HepG2 (cell line): Measurements from ENCODE around the gene USP5. TPM values are rescaled to one million over a fixed set of nuclear protein-coding genes. Genes with fewer than 3 reads are reported as not detected.

Experiments
- E2F5 ChIP-seq: sonication (generic); formaldehyde crosslinking; conservative IDR thresholded peaks from 2 replicates; pipeline ENCODE4 v1.4.0; 2020; ENCODE audit warnings: missing genetic modification reagents
- EEA1 ChIP-seq: sonication (generic); formaldehyde crosslinking; IDR thresholded peaks from 2 replicates; pipeline ENCODE4 v1.5.1; 2020; ENCODE audit warnings: mild to moderate bottlenecking, missing genetic modification reagents, borderline replicate concordance
- HDAC1 ChIP-seq: sonication (generic); formaldehyde crosslinking; IDR thresholded peaks from 2 replicates; pipeline ENCODE4 v1.5.1; 2020; ENCODE audit warnings: mild to moderate bottlenecking, missing genetic modification reagents
- SNAPC4 ChIP-seq: sonication (generic); formaldehyde crosslinking; IDR thresholded peaks from 2 replicates; pipeline ENCODE4 v1.4.0; 2020; ENCODE audit warnings: mild to moderate bottlenecking, missing genetic modification reagents
- SP140L ChIP-seq: sonication (generic); formaldehyde crosslinking; IDR thresholded peaks from 2 replicates; pipeline ENCODE4 v1.4.0; 2020; ENCODE audit warnings: missing genetic modification reagents, borderline replicate concordance
- ZFP91 ChIP-seq: sonication (generic); formaldehyde crosslinking; IDR thresholded peaks from 2 replicates; pipeline ENCODE4 v1.9.0; 2022; ENCODE audit warnings: missing genetic modification reagents, mild to moderate bottlenecking, borderline replicate concordance
- ZNF230 ChIP-seq: sonication (generic); formaldehyde crosslinking; IDR thresholded peaks from 2 replicates; pipeline ENCODE4 v1.4.0; 2020; ENCODE audit warnings: mild to moderate bottlenecking, missing genetic modification reagents
- ZNF407 ChIP-seq: sonication (generic); formaldehyde crosslinking; IDR thresholded peaks from one replicate; pipeline ENCODE4 v1.5.1; 2020; ENCODE audit warnings: mild to moderate bottlenecking, missing genetic modification reagents; ENCODE audit errors: not compliant biosample characterization
- ZNF792 ChIP-seq: IDR thresholded peaks from 2 replicates; pipeline ENCODE4 v1.6.1; 2016
- ZSCAN29 ChIP-seq: sonication (generic); formaldehyde crosslinking; conservative IDR thresholded peaks from 2 replicates; pipeline ENCODE4 v1.4.0; 2020; ENCODE audit warnings: mild to moderate bottlenecking, missing genetic modification reagents
- polyA plus RNA-seq, 8 experiments: library from polyadenylated mRNA; depleted of rRNA in 3 of 8; stranded (reverse) in 7 of 8; unstranded in 1 of 8; fragments of >200 nt; fragmentation: Illumina TruSeq in 4 of 8; extraction: Trizol in 4 of 8; gene quantifications; 2 replicates each; pipeline versions ENCODE4 v1.2.1 to v1.2.3, GENCODE V29; 2011 to 2016; ENCODE audit warnings: low read depth in 4 of 8, missing spikeins in 1 of 8, mixed read lengths in 1 of 8; ENCODE audit not compliant: insufficient read depth in 1 of 8
- total RNA-seq, 5 experiments: library from RNA; depleted of rRNA; stranded (reverse); fragments of >200 nt; fragmentation: Illumina TruSeq; extraction: Trizol; gene quantifications; 2 replicates each; pipeline ENCODE4 v1.2.3, GENCODE V29; 2016; ENCODE audit warnings: low read depth in 1 of 5

The USP5 gene
- total and polyA plus RNA-seq, 2 of the 13 experiments (the other 11 are each of a cell fraction or from before 2014, with no cell fraction given) = 39.6 to 56.0 TPM

DNA sequence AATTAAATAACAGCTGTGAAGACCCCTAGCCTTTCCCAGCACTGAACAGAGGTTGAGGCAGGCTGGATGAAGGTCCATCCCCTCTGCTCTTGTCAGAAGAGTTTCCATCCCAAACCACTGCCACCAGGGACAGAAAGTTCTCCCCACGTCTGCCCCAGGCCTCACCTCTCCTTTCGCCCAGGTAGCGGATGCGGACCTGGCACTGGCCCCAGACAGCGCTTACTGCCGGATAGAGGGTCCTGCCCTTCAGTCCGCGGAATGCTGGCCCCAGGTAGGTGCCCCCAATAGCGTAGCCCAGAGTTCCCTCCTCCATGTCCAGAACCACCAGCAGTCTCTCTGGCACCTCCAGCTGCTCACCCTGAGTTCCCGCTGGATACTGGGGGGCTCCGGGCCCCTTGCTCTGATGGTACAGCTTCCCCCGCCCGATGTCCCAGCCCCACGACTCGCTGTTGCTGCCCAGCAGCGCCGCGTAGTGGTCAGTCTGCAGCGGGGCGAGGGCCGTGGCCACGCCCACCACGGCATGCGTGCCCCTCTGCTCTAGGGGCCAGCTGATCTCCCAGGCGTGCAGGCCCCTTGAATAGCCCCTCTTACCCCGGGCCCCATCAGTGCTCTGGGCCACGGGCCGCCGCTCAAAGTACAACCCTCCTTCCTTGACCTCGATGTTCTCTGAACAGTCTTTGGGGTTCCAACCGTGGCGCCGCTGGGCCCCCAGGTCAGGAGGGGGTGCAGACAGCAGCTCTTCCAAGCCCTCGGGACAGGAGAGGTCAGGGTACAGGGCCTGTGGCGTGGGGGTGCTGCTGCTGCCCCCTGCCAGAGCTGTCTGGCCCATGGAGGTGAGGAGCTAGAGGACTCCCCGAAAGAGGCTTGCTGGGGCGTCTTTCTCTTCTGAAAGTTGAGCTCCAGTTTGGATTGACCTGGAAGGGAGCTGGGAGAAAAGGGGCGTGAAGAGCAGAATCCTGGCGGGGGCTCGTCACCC is 20.4 kb downstream of the USP5 start (continued):
- TF ChIP-seq SP140L (CRISPR knock-in tag) (no peak), EEA1 (CRISPR knock-in tag) (no peak), ZNF407 (no peak), HDAC1 (peak; percentile 70), ZSCAN29 (CRISPR knock-in tag) (peak; percentile 67; the same call in 1 of the 2 replicates), SNAPC4 (CRISPR knock-in tag) (0 out of 2 replicates have a peak, but pooled peaks have one; percentile 39), ZNF230 (CRISPR knock-in tag) (0 out of 2 replicates have a peak, but pooled peaks have one; percentile 45), E2F5 (CRISPR knock-in tag) (peak; percentile 36; the same call in 1 of the 2 replicates), ZFP91 (peak; percentile 56), ZNF792 (CRISPR knock-in tag) (0 out of 2 replicates have a peak, but pooled peaks have one; percentile 77)
